AG09319 (cell line): ENCODE data around the gene MUS81.

ENCODE experiments used
- DNase-seq: peaks from one replicate; pipeline ENCODE4 v3.0.0-alpha.2; 2010; ENCODE audit warnings: low read depth; ENCODE audit errors: extremely low read depth
- TF ChIP-seq, protein P1 (sequence below): IDR thresholded peaks from 2 replicates; pipeline ENCODE4 v1.5.1; 2011; ENCODE audit warnings: low read depth, mild to moderate bottlenecking, inconsistent platforms, low read length, moderate library complexity

The MUS81 gene, protein sequence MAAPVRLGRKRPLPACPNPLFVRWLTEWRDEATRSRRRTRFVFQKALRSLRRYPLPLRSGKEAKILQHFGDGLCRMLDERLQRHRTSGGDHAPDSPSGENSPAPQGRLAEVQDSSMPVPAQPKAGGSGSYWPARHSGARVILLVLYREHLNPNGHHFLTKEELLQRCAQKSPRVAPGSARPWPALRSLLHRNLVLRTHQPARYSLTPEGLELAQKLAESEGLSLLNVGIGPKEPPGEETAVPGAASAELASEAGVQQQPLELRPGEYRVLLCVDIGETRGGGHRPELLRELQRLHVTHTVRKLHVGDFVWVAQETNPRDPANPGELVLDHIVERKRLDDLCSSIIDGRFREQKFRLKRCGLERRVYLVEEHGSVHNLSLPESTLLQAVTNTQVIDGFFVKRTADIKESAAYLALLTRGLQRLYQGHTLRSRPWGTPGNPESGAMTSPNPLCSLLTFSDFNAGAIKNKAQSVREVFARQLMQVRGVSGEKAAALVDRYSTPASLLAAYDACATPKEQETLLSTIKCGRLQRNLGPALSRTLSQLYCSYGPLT

DNA sequence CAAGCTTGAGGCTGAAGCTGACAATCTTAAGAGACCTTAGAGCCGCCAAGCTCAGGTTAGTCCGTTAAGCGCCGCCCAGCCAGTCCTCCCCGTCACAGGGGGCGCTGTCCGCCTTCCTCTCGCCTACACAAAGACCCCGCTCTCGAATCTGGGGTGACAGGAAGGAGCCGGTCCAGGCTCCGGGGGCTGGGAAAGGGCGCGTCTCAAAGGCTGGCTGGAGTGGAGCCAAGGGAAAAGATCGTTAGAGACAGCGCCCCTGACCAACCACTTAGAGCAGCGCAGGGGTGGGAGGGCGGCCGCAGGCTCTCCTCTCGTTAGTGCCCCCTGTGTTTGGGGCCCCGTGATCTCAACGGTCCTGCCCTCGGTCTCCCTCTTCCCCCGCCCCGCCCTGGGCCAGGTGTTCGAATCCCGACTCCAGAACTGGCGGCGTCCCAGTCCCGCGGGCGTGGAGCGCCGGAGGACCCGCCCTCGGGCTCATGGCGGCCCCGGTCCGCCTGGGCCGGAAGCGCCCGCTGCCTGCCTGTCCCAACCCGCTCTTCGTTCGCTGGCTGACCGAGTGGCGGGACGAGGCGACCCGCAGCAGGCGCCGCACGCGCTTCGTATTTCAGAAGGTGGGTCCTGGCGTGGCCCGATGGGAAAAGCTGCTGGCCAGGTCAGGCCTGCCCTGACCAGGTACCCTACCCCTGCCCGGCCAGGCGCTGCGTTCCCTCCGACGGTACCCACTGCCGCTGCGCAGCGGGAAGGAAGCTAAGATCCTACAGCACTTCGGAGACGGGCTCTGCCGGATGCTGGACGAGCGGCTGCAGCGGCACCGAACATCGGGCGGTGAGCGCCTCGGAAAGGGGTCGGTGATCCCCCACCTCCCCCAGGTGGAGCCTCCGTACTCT lies at the start of gene MUS81:
MUS81 (plus strand) TSS at position 156 of the 887 bp plus-strand sequence; CDS start at position 477, 321 bp downstream.
- TF ChIP-seq, protein P1, sequence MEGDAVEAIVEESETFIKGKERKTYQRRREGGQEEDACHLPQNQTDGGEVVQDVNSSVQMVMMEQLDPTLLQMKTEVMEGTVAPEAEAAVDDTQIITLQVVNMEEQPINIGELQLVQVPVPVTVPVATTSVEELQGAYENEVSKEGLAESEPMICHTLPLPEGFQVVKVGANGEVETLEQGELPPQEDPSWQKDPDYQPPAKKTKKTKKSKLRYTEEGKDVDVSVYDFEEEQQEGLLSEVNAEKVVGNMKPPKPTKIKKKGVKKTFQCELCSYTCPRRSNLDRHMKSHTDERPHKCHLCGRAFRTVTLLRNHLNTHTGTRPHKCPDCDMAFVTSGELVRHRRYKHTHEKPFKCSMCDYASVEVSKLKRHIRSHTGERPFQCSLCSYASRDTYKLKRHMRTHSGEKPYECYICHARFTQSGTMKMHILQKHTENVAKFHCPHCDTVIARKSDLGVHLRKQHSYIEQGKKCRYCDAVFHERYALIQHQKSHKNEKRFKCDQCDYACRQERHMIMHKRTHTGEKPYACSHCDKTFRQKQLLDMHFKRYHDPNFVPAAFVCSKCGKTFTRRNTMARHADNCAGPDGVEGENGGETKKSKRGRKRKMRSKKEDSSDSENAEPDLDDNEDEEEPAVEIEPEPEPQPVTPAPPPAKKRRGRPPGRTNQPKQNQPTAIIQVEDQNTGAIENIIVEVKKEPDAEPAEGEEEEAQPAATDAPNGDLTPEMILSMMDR, result peak; percentile 88
- peak; percentile 96 for DNase-seq

DNA sequence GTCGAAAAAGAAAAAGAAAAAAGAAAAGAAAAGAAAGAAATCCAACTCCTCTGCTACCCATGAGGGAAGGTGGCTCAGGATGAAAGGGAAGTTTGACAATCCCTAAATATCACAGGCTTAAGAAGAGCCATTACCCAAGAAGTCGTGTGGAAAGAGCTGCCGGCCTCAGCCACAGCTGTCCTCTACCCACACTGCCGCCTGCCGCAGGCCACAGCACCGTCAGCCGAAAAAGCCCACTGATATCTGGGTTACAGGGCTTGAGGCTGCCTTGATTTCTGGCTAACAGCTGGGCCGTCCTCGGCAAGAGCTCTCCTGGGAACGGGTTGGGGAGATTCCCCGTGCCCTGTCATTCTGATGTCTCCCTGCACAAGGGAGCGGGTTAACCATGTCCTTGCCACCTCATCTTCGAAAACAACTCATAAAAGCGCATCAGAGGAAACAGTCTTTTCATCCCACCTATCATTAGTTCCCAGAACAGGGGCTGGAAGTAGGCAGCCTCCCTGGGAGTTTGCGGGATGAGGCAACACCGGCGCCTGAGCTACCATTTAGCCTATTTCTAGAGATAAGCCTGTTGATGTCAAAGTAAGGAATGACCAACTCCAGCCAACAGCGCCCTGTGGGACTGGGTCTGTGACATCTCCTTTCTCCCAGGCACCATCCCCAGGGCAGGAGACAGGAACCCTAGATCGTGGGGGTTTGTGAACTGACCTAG lies 48.3 kb upstream of the MUS81 start:
- TF ChIP-seq, protein P1, result no peak
- DNase-seq, result no peak

DNA sequence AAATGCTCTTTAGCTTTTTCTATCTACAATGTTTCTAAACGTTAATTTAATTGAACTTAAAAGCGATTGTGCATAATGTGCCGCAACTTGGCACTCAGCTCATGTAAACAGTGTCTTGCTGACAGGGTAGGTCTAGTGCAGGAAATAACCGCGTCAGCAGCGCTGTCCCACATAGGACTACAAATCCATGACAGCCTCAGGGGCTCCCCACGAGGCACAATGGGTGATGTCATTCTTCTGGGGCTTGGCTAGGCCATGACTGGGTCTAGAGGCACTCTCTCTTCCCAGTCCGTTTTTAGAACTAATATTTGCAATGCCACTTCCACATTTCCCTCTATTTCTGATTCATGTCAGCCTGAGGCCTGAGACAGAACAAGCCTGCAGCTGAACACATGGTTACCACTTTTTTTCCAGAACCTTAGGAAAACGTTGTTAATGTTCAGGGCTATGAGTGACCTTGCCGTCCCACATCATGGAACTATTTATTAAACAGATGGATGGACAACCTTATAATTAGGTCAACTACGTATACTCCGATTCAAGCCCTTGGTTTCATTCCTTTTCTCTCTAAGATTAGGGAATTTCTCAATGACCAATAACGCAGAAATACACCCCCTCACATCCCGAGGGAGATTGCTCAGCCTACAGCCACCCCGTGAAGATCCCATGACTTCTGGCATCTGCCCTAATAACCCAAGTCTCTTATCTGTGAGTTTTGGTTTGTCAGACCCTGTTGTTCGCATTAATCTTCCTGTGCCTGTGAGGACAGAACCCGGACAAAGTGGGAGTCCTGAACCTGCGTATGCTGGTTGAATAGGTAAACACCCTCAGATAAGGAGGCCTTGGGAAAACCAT lies 45.9 kb upstream of the MUS81 start:
- no peak for DNase-seq
- TF ChIP-seq, protein P1, result no peak

DNA sequence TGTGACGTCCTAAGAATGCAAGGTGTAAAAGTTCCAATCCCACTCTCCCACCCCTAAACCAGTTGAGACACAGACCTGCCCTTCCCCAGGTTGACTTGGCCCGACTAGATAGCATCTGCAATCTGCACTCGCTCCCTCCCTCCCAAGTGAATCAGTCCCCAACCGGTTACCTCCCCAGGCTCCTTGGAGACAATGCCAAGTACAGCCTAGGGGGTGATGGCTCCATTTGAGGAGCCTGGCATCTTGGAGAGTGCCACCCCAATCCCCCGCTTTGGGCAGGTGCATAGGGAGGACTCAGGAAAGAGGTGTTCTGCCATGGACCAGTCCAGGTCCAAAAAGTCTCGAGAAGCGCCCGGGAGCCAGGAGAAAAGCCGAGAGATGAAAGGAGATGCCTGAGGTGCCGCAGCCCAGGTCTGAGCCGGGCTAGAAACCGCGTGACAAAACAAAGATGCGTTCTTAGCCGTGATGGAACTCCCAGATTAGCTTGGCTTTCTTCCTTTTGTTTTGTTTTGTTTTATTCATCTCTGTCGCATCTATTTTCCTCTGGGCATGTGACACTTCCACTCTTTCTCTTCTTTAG lies 45.2 kb upstream of the MUS81 start:
- TF ChIP-seq, protein P1, result no peak
- no peak for DNase-seq

DNA sequence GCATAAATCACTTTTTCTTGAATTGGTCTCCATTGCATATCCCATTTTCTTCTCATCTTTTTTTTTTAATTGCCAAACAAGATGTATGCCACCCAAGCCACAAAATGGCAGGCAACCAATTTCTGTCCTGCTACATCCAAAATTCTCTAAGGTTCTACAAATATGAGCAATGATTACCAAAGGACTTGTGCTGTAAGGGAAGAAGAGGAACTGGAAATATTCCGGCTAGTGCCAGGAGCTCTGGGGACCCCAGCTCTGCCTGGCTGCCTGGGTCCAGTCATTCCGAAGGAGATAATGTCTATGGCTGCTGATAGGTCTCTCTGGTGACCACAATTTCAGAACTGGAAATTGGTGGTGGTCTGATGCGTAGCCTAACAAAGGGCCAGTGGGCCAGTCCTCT lies 43.5 kb upstream of the MUS81 start:
- TF ChIP-seq, protein P1, result no peak
- no peak for DNase-seq

DNA sequence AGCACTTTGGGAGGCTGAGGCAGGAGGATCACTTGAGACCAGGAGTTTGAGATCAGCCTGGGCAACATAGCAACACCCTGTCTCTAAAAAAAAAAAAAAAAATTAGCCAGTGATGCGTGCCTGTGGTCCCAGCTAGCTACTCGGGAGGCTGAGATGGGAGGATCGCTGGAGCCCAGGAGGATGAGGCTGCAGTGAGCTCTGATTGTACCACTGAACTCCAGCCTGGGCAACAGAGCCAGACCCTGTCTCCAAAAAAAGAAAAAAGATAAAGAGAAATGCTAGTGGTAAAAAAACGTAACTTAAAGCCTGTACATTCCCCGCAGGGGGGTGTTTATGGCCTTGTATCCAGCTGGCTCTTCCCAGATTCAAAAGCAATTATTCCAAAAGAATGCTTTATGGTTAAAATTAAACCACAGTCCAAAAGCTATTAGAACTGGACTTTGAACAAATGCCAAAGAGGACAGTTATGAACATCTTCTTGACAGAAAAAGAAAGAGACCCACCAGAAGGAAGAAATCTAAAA lies 42.9 kb upstream of the MUS81 start:
- no peak for DNase-seq
- TF ChIP-seq, protein P1, result no peak
